ENCODE data around the gene TRABD2B. TPM values are rescaled to one million over a fixed set of nuclear protein-coding genes. Genes with fewer than 3 reads are reported as not detected.

Gene TRABD2B
- total and polyA plus RNA-seq, 2 of the 13 experiments (the other 11 are each of a cell fraction or from before 2014, with no cell fraction given) = 0.04 TPM; not detected in 1

DNA sequence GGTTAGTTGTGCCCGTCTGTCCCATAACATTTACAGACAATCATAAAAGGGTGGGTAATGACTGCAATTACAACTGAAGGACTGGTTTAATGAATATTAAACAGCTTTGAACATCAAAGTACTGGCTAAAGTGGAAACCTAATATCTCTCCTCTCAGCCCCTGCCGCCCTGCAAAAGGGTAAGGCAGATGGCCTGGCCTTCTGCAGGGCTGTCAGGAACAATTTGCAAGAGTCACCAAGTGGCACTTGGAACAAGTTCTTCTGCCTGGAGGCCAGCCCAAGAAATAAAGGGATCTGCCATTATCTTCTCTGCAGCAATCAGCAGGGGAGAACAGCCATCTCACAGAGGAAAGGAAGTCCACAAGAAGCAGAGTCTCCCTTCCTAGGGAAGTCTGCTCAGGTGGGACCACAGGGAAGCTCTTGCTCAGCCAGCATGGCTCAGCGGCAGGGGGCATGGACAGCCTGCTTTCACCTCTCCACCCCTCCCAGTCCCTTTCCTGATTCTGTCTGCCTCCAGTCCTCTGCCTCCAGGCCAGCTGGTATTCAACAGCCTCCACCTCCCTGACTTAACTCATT is 96.1 kb downstream of the TRABD2B start:
- DNase-seq (ENCODE audit: low spot score) (no peak), FAIRE-seq (no peak), ATAC-seq (no peak)
- intact Hi-C loops (cut with micrococcal nuclease; ENCODE audit: unreplicated experiment) = no loop called here
- 98% methylated on average over 3 of the region's 3 CpGs for WGBS (ENCODE audit: low lambda C conversion rate)
- peaks cover 0 to 1% of the 10 kb centered on the region in 2 experiments; a peak in 1 of 5 replicates for H3K27me3 ChIP-seq (ENCODE audit: control insufficient read depth in 1 of 2, insufficient read depth in 2 of 2, low read length in 2 of 2)
- no peak overlapping the region for H2AFZ ChIP-seq (ENCODE audit: low read length)
- peaks cover 68% of the 10 kb centered on the region for H3K4me1 ChIP-seq (ENCODE audit: insufficient read depth, low read length)
- no peak overlapping the region for H3K9ac ChIP-seq (ENCODE audit: insufficient read depth, low read depth, low read length)
- no peak for TF ChIP-seq SRSF1 (optimal IDR thresholded peaks at IDR 0.05; ENCODE audit: low read depth, low read length)
- TF ChIP-seq FOXA3 (CRISPR knock-in tag; IDR thresholded peaks at IDR 0.05) = no peak
- no peak for TF ChIP-seq ZNF430 (CRISPR knock-in tag; IDR thresholded peaks at IDR 0.05)
- TF ChIP-seq, protein P1, sequence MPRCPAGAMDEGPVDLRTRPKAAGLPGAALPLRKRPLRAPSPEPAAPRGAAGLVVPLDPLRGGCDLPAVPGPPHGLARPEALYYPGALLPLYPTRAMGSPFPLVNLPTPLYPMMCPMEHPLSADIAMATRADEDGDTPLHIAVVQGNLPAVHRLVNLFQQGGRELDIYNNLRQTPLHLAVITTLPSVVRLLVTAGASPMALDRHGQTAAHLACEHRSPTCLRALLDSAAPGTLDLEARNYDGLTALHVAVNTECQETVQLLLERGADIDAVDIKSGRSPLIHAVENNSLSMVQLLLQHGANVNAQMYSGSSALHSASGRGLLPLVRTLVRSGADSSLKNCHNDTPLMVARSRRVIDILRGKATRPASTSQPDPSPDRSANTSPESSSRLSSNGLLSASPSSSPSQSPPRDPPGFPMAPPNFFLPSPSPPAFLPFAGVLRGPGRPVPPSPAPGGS (CRISPR knock-in tag; IDR thresholded peaks at IDR 0.05) = no peak
- no peak for TF ChIP-seq ZNF207 (IDR thresholded peaks at IDR 0.05; ENCODE audit: borderline replicate concordance)
- TF ChIP-seq ZFY (CRISPR knock-in tag; IDR thresholded peaks at IDR 0.05) = no peak
- TF ChIP-seq PLSCR1 (CRISPR knock-in tag; IDR thresholded peaks at IDR 0.05; ENCODE audit: borderline replicate concordance) = no peak
- H3K4me3 ChIP-seq (replicated peaks in 1 of 3; ENCODE audit: insufficient read depth in 1 of 3, low read depth in 2 of 3, low read length in 3 of 3) = no peak overlapping the region
- POLR2A ChIA-PET = no interaction called here
- H4K20me1 ChIP-seq (ENCODE audit: insufficient read depth, low read length) = no peaks in the 10 kb centered on the region
- no peaks in the 10 kb centered on the region for H3K36me3 ChIP-seq (replicated peaks in 1 of 2; ENCODE audit: control insufficient read depth in 1 of 2, insufficient read depth in 2 of 2, low read length in 2 of 2)
- CTCF ChIA-PET (ENCODE audit: low intra/inter-chr PET ratio, low total read pairs) = no interaction called here
- H3K9me3 ChIP-seq (ENCODE audit: low read length) = no peaks in the 10 kb centered on the region
- no peaks in the 10 kb centered on the region for H3K79me2 ChIP-seq (ENCODE audit: insufficient read depth, low read length)
- no peak overlapping the region for H3K4me2 ChIP-seq (ENCODE audit: low read depth, low read length)
- in situ Hi-C loops (cut with HindIII; ENCODE audit: extremely low pct_ligation_motif_present, low pct_unique_long_range_greater_than_20kb) = no loop called here
- BruUV-seq (replicated peaks) = no TSS peak
- H3K27ac ChIP-seq (ENCODE audit: extremely low read length, insufficient read depth, low read length) = no peak overlapping the region
